SK-N-SH treated with all-trans-retinoic acid at 6 μM for 48 hours (cell line): Measurements from ENCODE around the gene SEC16A.

ENCODE experiments used
- ATAC-seq: fragments of 200-7000 bp; cut with Tn5 transposase; 3 replicates; pipeline ENCODE4 v1.9.1; 2020; ENCODE audit warnings: mild to moderate bottlenecking, moderate library complexity
- ARNTL ChIP-seq: fragments of 450-650 bp; formaldehyde crosslinking; IDR thresholded peaks from 2 replicates; pipeline ENCODE4 v1.5.0; 2020; ENCODE audit warnings: low read depth, mild to moderate bottlenecking, moderate library complexity, borderline replicate concordance
- BACH2 ChIP-seq: fragments of 250-450 bp; sonication (Bioruptor Pico); IDR thresholded peaks from 2 replicates; pipeline ENCODE4 v1.9.0; 2021; ENCODE audit warnings: mild to moderate bottlenecking, borderline replicate concordance
- CSDC2 ChIP-seq: fragments of 250-450 bp; sonication (Bioruptor Pico); IDR thresholded peaks from 2 replicates; pipeline ENCODE4 v1.5.0; 2020; ENCODE audit warnings: mild to moderate bottlenecking, moderate library complexity
- ESRRG ChIP-seq: fragments of 250-450 bp; sonication (Bioruptor Pico); IDR thresholded peaks from 2 replicates; pipeline ENCODE4 v1.6.1; 2021; ENCODE audit warnings: mild to moderate bottlenecking
- GLIS3 ChIP-seq: fragments of 250-450 bp; sonication (Bioruptor Pico); IDR thresholded peaks from 2 replicates; pipeline ENCODE4 v1.5.0; 2020; ENCODE audit warnings: mild to moderate bottlenecking, moderate library complexity
- ISL1 ChIP-seq: fragments of 250-450 bp; sonication (Bioruptor Pico); IDR thresholded peaks from 2 replicates; pipeline ENCODE4 v2.1.2; 2022; ENCODE audit warnings: mild to moderate bottlenecking, moderate library complexity
- OSR1 ChIP-seq: fragments of 250-450 bp; sonication (Bioruptor Pico); IDR thresholded peaks from 2 replicates; pipeline ENCODE4 v1.8.0; 2022; ENCODE audit warnings: moderate library complexity, mild to moderate bottlenecking, inconsistent platforms
- PPARA ChIP-seq: fragments of 250-450 bp; sonication (Bioruptor Pico); IDR thresholded peaks from 2 replicates; pipeline ENCODE4 v1.5.0; 2020; ENCODE audit warnings: mild to moderate bottlenecking, borderline replicate concordance
- RARB ChIP-seq: fragments of 250-450 bp; sonication (Bioruptor Pico); IDR thresholded peaks from 2 replicates; pipeline ENCODE4 v1.8.0; 2021; ENCODE audit warnings: mild to moderate bottlenecking, moderate library complexity
- SNAI2 ChIP-seq: fragments of 250-450 bp; sonication (Bioruptor Pico); IDR thresholded peaks from 2 replicates; pipeline ENCODE4 v1.5.0; 2020; ENCODE audit warnings: mild to moderate bottlenecking, moderate library complexity
- TCF4 ChIP-seq: fragments of 250-450 bp; sonication (Bioruptor Pico); IDR thresholded peaks from 2 replicates; pipeline ENCODE4 v1.8.0; 2021; ENCODE audit warnings: mild to moderate bottlenecking, moderate library complexity, borderline replicate concordance
- TOX ChIP-seq: fragments of 250-450 bp; sonication (Bioruptor Pico); IDR thresholded peaks from 2 replicates; pipeline ENCODE4 v1.8.0; 2021; ENCODE audit warnings: mild to moderate bottlenecking, moderate library complexity, borderline replicate concordance
- ZC3H10 ChIP-seq: fragments of 250-450 bp; sonication (Bioruptor Pico); IDR thresholded peaks from 2 replicates; pipeline ENCODE4 v1.5.1; 2021; ENCODE audit warnings: mild to moderate bottlenecking, moderate library complexity
- ZFP30 ChIP-seq: fragments of 450-650 bp; formaldehyde crosslinking; IDR thresholded peaks from 2 replicates; pipeline ENCODE4 v1.5.0; 2022; ENCODE audit warnings: mild to moderate bottlenecking, moderate library complexity
- ZNF565 ChIP-seq: fragments of 450-650 bp; formaldehyde crosslinking; conservative IDR thresholded peaks from 2 replicates; pipeline ENCODE4 v1.5.0; 2020; ENCODE audit warnings: low read depth, mild to moderate bottlenecking, moderate library complexity
- ZNF8 ChIP-seq: fragments of 450-650 bp; formaldehyde crosslinking; IDR thresholded peaks from 2 replicates; pipeline ENCODE4 v1.5.0; 2020; ENCODE audit warnings: mild to moderate bottlenecking, moderate library complexity
- TF ChIP-seq, protein P1 (sequence below): fragments of 250-450 bp; sonication (Bioruptor Pico); IDR thresholded peaks from 2 replicates; pipeline ENCODE4 v1.5.1; 2021; ENCODE audit warnings: mild to moderate bottlenecking, moderate library complexity
- TF ChIP-seq, protein P2 (sequence below): fragments of 250-450 bp; sonication (Bioruptor Pico); IDR thresholded peaks from 2 replicates; pipeline ENCODE4 v1.8.0; 2020; ENCODE audit warnings: mild to moderate bottlenecking, moderate library complexity, borderline replicate concordance
- TF ChIP-seq, protein P3 (sequence below): fragments of 250-450 bp; sonication (Bioruptor Pico); IDR thresholded peaks from 2 replicates; pipeline ENCODE4 v1.5.0; 2020; ENCODE audit warnings: mild to moderate bottlenecking, moderate library complexity
- TF ChIP-seq, protein P4 (sequence below): fragments of 250-450 bp; sonication (Bioruptor Pico); IDR thresholded peaks from 2 replicates; pipeline ENCODE4 v1.5.1; 2020; ENCODE audit warnings: low read depth, mild to moderate bottlenecking, moderate library complexity
- TF ChIP-seq, protein P5 (sequence below): fragments of 250-450 bp; sonication (Bioruptor Pico); IDR thresholded peaks from 2 replicates; pipeline ENCODE4 v1.8.0; 2021; ENCODE audit warnings: low read depth, mild to moderate bottlenecking, moderate library complexity, borderline replicate concordance

Gene SEC16A

DNA sequence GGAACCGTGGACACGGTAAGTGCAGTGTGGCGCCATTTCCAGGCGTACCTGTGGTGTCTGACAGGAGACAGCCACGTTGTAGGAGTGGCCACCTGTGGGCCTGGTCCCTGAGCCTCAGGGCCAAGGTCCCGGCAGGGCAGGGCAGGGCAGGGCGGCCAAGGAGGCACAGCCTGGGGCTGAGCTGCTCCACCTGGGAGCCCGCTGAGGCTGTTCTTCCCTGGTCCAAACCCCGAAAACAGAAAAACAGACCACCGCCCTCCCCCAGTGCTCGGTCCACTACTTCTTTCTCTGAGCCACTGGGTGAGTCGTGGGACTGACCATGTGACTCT lies 63.8 kb downstream of the SEC16A start:
- TF ChIP-seq ZFP30 (CRISPR knock-in tag), result no peak
- TF ChIP-seq, protein P1, sequence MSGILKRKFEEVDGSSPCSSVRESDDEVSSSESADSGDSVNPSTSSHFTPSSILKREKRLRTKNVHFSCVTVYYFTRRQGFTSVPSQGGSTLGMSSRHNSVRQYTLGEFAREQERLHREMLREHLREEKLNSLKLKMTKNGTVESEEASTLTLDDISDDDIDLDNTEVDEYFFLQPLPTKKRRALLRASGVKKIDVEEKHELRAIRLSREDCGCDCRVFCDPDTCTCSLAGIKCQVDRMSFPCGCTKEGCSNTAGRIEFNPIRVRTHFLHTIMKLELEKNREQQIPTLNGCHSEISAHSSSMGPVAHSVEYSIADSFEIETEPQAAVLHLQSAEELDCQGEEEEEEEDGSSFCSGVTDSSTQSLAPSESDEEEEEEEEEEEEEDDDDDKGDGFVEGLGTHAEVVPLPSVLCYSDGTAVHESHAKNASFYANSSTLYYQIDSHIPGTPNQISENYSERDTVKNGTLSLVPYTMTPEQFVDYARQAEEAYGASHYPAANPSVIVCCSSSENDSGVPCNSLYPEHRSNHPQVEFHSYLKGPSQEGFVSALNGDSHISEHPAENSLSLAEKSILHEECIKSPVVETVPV (CRISPR knock-in tag), result no peak
- TF ChIP-seq TOX (CRISPR knock-in tag), result no peak
- TF ChIP-seq PPARA, result no peak
- TF ChIP-seq, protein P2, sequence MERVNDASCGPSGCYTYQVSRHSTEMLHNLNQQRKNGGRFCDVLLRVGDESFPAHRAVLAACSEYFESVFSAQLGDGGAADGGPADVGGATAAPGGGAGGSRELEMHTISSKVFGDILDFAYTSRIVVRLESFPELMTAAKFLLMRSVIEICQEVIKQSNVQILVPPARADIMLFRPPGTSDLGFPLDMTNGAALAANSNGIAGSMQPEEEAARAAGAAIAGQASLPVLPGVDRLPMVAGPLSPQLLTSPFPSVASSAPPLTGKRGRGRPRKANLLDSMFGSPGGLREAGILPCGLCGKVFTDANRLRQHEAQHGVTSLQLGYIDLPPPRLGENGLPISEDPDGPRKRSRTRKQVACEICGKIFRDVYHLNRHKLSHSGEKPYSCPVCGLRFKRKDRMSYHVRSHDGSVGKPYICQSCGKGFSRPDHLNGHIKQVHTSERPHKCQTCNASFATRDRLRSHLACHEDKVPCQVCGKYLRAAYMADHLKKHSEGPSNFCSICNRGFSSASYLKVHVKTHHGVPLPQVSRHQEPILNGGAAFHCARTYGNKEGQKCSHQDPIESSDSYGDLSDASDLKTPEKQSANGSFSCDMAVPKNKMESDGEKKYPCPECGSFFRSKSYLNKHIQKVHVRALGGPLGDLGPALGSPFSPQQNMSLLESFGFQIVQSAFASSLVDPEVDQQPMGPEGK (CRISPR knock-in tag), result no peak
- TF ChIP-seq ESRRG (CRISPR knock-in tag), result no peak
- TF ChIP-seq ZNF565 (CRISPR knock-in tag), result no peak
- TF ChIP-seq CSDC2 (CRISPR knock-in tag), result no peak
- TF ChIP-seq OSR1, result no peak
- TF ChIP-seq ARNTL (CRISPR knock-in tag), result no peak
- ATAC-seq, result no peak

DNA sequence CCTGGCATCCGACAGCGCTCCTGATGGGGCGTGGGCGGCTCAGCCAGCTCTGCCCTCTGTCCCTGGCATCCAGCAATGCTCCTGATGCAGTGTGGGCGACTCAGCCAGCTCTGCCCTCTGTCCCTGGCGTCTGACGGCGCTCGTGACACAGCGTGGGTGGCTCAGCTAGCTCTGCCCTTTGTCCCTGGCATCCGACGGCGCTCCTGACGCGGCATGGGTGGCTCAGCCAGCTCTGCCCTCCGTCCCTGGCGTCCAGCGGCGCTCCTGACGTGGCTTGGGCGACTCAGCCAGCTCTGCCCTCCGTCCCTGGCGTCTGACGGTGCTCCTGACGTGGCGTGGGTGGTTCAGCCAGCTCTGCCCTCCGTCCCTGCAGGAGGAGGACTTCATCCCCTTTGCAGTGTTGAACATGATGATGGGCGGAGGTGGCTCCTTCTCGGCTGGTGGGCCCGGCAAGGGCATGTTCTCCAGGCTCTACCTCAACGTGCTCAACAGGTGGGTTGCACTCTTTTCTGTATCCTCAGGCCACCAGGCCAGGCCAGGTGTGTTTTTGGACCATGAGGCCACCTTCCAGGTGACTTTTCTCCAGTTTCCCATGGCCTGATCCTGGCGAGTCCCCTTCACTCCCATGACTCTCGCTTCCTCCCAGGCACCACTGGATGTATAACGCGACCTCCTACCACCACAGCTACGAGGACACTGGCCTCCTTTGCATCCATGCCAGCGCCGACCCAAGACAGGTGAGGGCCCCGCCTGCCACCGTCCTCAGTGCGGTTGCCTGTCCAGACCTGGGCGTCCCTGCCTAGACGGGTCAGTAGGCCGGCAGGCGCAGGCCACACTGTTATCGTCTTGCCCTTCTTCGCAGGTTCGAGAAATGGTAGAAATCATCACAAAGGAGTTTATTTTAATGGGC lies 64.4 kb downstream of the SEC16A start:
- TF ChIP-seq, protein P3, sequence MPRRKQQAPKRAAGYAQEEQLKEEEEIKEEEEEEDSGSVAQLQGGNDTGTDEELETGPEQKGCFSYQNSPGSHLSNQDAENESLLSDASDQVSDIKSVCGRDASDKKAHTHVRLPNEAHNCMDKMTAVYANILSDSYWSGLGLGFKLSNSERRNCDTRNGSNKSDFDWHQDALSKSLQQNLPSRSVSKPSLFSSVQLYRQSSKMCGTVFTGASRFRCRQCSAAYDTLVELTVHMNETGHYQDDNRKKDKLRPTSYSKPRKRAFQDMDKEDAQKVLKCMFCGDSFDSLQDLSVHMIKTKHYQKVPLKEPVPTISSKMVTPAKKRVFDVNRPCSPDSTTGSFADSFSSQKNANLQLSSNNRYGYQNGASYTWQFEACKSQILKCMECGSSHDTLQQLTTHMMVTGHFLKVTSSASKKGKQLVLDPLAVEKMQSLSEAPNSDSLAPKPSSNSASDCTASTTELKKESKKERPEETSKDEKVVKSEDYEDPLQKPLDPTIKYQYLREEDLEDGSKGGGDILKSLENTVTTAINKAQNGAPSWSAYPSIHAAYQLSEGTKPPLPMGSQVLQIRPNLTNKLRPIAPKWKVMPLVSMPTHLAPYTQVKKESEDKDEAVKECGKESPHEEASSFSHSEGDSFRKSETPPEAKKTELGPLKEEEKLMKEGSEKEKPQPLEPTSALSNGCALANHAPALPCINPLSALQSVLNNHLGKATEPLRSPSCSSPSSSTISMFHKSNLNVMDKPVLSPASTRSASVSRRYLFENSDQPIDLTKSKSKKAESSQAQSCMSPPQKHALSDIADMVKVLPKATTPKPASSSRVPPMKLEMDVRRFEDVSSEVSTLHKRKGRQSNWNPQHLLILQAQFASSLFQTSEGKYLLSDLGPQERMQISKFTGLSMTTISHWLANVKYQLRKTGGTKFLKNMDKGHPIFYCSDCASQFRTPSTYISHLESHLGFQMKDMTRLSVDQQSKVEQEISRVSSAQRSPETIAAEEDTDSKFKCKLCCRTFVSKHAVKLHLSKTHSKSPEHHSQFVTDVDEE (CRISPR knock-in tag), result no peak
- TF ChIP-seq ZFP30 (CRISPR knock-in tag) (no peak), ZNF8 (CRISPR knock-in tag) (no peak), BACH2 (CRISPR knock-in tag) (no peak), GLIS3 (no peak), ESRRG (CRISPR knock-in tag) (no peak), OSR1 (no peak)
- TF ChIP-seq, protein P4, sequence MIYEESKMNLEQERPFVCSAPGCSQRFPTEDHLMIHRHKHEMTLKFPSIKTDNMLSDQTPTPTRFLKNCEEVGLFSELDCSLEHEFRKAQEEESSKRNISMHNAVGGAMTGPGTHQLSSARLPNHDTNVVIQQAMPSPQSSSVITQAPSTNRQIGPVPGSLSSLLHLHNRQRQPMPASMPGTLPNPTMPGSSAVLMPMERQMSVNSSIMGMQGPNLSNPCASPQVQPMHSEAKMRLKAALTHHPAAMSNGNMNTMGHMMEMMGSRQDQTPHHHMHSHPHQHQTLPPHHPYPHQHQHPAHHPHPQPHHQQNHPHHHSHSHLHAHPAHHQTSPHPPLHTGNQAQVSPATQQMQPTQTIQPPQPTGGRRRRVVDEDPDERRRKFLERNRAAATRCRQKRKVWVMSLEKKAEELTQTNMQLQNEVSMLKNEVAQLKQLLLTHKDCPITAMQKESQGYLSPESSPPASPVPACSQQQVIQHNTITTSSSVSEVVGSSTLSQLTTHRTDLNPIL (CRISPR knock-in tag), result no peak
- ATAC-seq, result no peak

DNA sequence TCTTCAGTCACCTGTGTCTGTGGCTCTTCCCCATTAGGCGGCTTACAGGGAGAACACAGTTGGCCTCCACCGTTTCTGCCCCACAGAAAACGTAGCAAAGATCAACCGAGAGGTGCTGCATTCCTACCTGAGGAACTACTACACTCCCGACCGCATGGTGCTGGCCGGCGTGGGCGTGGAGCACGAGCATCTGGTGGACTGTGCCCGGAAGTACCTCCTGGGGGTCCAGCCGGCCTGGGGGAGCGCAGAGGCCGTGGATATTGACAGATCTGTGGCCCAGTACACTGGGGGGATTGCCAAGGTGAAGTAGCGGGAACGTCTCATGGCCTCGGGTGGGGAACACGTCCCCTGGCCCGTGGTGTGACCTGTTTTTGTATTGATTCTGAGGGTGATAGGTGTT lies 65.9 kb downstream of the SEC16A start:
- no peak for ATAC-seq
- TF ChIP-seq SNAI2 (CRISPR knock-in tag) (no peak), ZNF8 (CRISPR knock-in tag) (no peak), ISL1 (no peak), TCF4 (CRISPR knock-in tag) (no peak), RARB (CRISPR knock-in tag) (no peak), PPARA (no peak), CSDC2 (CRISPR knock-in tag) (no peak), ZC3H10 (CRISPR knock-in tag) (no peak)
- TF ChIP-seq, protein P2 (CRISPR knock-in tag), result no peak
- TF ChIP-seq, protein P5, sequence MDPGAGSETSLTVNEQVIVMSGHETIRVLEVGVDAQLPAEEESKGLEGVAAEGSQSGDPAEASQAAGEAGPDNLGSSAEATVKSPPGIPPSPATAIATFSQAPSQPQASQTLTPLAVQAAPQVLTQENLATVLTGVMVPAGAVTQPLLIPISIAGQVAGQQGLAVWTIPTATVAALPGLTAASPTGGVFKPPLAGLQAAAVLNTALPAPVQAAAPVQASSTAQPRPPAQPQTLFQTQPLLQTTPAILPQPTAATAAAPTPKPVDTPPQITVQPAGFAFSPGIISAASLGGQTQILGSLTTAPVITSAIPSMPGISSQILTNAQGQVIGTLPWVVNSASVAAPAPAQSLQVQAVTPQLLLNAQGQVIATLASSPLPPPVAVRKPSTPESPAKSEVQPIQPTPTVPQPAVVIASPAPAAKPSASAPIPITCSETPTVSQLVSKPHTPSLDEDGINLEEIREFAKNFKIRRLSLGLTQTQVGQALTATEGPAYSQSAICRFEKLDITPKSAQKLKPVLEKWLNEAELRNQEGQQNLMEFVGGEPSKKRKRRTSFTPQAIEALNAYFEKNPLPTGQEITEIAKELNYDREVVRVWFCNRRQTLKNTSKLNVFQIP (CRISPR knock-in tag), result no peak
- TF ChIP-seq, protein P3 (CRISPR knock-in tag), result no peak
